SK-N-MC (cell line): Measurements from ENCODE around the gene CELSR1.

ENCODE experiments used
- EZH2 ChIP-seq: fragments of 200-600 bp; sonication (generic); IDR thresholded peaks from one replicate; pipeline ENCODE4 v1.6.1; 2017; ENCODE audit warnings: antibody characterized with exemption
- POLR2AphosphoS5 ChIP-seq: IDR thresholded peaks from 2 replicates; pipeline ENCODE4 v1.6.1; 2012; ENCODE audit warnings: mild to moderate bottlenecking, low read depth, low read length, borderline replicate concordance

DNA sequence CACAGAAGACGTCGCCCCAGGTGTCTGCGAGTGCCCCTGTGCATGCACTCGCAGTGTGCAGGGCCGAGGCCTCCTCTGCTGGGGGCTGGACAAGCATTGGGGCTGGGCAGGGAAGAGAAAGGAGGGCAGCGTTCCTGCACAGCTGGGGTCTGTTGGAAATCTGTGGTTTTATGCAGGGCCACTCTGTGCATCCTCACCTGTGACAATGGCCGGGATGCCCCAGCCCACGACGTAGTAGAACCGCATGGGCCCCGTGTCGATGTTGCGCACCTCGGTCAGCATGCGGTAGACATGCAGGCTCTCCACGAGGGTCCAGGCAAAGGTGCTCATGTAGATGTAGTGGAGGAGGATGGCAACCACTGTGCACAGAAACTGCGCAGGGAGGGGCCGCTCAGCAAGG, 164.7 kb downstream of the CELSR1 start:
- no peak for TF ChIP-seq EZH2
- no peak for TF ChIP-seq POLR2AphosphoS5
